Calu3 (cell line): Measurements from ENCODE around the gene NKG7. TPM values are rescaled to one million over a fixed set of nuclear protein-coding genes. Genes with fewer than 3 reads are reported as not detected.
"Not testable (repeated sequence)": the region's sequence is repeated elsewhere in the genome, so short reads cannot be mapped to it uniquely, and the experiment has no call there.

Source experiments
- BruUV-seq: library from RNA; stranded (reverse); fragments of 400-500 nt; replicated peaks from 2 replicates; lab custom pipeline; 2021; lab: Mats Ljungman, UMichigan
- CTCF ChIA-PET: fragments of 300-600 bp; sonication (Branson Sonifier 250); formaldehyde crosslinking; loops from one replicate; lab custom pipeline; 2022; ENCODE audit warnings: antibody characterized with exemption; lab: Charles Lee
- DNase-seq: peaks from one replicate; pipeline ENCODE4 v3.0.0; 2022
- H3K27ac Mint-ChIP-seq: one replicate; pipeline ENCODE4 v1.8.0; 2022; ENCODE audit warnings: mixed read lengths; ENCODE audit not compliant: unreplicated experiment
- H3K27me3 Mint-ChIP-seq: one replicate; pipeline ENCODE4 v1.8.0; 2022; ENCODE audit warnings: mixed read lengths; ENCODE audit not compliant: unreplicated experiment
- H3K36me3 Mint-ChIP-seq: one replicate; pipeline ENCODE4 v1.8.0; 2022; ENCODE audit warnings: mild to moderate bottlenecking, moderate library complexity, mixed read lengths; ENCODE audit not compliant: insufficient read depth, unreplicated experiment
- H3K4me1 Mint-ChIP-seq: one replicate; pipeline ENCODE4 v1.8.0; 2022; ENCODE audit warnings: mild to moderate bottlenecking, low read depth, mixed read lengths; ENCODE audit not compliant: unreplicated experiment
- H3K4me3 Mint-ChIP-seq: one replicate; pipeline ENCODE4 v1.8.0; 2022; ENCODE audit warnings: mild to moderate bottlenecking, low read depth, moderate library complexity, mixed read lengths; ENCODE audit not compliant: unreplicated experiment
- H3K9me3 Mint-ChIP-seq: one replicate; pipeline ENCODE4 v1.8.0; 2022; ENCODE audit warnings: low read depth, mixed read lengths; ENCODE audit not compliant: unreplicated experiment
- intact Hi-C: fragments of 100-400 bp; cut with micrococcal nuclease; formaldehyde crosslinking; loops from one replicate; pipeline ENCODE4 v1.10.0; 2022; ENCODE audit not compliant: unreplicated experiment
- total RNA-seq: library from RNA; stranded (reverse); gene quantifications from 2 replicates; pipeline ENCODE4 v1.2.3, GENCODE V29; 2022
- TF ChIP-seq, protein P1 (sequence below): fragments of 200-600 bp; IDR thresholded peaks from one replicate; pipeline ENCODE4 v1.8.0; 2022; ENCODE audit warnings: antibody characterized with exemption; ENCODE audit not compliant: unreplicated experiment

The NKG7 gene
- total RNA-seq, 1 experiment from 2014 or later: not detected

DNA sequence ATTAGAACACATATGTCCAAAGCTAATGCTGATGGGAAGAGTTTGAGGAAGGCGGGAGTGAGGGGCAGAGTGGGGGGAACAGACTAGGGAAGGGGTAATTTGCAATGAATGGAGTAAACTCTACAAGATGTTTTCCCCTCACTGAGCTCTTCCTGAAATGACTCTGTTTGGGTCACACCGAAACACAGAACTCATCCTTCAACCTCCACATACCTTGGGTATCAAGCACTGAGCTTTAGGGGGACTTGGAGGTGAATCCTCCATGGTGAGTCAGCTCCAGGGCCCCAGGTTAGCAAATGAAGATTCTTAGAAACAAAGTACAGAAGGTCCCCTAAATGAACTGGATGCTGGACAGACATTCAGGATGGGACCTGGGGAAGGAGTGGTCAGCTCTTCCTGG is 46.3 kb upstream of the NKG7 start:
- intact Hi-C loops: no loop called here
- Mint-ChIP-seq H3K4me3 (no peak overlapping the region), H3K9me3 (no peaks in the 10 kb centered on the region), H3K36me3 (no peaks in the 10 kb centered on the region), H3K27ac (no peak overlapping the region), H3K27me3 (peaks cover 93% of the 10 kb centered on the region), H3K4me1 (no peaks in the 10 kb centered on the region)
- DNase-seq: no peak
- BruUV-seq: no TSS peak
- TF ChIP-seq, protein P1, sequence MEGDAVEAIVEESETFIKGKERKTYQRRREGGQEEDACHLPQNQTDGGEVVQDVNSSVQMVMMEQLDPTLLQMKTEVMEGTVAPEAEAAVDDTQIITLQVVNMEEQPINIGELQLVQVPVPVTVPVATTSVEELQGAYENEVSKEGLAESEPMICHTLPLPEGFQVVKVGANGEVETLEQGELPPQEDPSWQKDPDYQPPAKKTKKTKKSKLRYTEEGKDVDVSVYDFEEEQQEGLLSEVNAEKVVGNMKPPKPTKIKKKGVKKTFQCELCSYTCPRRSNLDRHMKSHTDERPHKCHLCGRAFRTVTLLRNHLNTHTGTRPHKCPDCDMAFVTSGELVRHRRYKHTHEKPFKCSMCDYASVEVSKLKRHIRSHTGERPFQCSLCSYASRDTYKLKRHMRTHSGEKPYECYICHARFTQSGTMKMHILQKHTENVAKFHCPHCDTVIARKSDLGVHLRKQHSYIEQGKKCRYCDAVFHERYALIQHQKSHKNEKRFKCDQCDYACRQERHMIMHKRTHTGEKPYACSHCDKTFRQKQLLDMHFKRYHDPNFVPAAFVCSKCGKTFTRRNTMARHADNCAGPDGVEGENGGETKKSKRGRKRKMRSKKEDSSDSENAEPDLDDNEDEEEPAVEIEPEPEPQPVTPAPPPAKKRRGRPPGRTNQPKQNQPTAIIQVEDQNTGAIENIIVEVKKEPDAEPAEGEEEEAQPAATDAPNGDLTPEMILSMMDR: no peak
- CTCF ChIA-PET: no interaction called here

DNA sequence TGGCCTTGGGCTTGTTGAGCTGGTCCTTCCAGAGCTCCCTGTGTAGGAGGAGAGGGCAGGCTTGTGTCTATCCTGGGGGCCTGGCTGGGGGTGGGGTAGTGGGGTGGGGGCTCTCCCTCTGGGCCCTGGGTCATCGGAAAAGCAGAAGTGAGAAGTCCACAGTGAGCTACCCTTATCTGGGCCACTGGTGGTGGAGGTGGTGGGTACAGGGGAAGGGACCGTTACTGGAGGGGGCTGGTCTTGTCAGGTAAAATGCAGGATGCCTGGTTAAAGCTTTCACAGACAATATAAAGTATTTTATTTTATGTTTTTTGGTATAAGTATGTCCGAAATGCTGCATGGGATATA is 45.3 kb upstream of the NKG7 start:
- no peaks in the 10 kb centered on the region for H3K36me3 Mint-ChIP-seq
- peaks cover 99% of the 10 kb centered on the region for H3K27me3 Mint-ChIP-seq
- no peaks in the 10 kb centered on the region for H3K4me1 Mint-ChIP-seq
- DNase-seq: no peak
- H3K4me3 Mint-ChIP-seq: no peak overlapping the region
- no TSS peak for BruUV-seq
- intact Hi-C loops: no loop called here
- CTCF ChIA-PET: no interaction called here
- H3K9me3 Mint-ChIP-seq: no peaks in the 10 kb centered on the region
- TF ChIP-seq, protein P1: no peak
- no peak overlapping the region for H3K27ac Mint-ChIP-seq

DNA sequence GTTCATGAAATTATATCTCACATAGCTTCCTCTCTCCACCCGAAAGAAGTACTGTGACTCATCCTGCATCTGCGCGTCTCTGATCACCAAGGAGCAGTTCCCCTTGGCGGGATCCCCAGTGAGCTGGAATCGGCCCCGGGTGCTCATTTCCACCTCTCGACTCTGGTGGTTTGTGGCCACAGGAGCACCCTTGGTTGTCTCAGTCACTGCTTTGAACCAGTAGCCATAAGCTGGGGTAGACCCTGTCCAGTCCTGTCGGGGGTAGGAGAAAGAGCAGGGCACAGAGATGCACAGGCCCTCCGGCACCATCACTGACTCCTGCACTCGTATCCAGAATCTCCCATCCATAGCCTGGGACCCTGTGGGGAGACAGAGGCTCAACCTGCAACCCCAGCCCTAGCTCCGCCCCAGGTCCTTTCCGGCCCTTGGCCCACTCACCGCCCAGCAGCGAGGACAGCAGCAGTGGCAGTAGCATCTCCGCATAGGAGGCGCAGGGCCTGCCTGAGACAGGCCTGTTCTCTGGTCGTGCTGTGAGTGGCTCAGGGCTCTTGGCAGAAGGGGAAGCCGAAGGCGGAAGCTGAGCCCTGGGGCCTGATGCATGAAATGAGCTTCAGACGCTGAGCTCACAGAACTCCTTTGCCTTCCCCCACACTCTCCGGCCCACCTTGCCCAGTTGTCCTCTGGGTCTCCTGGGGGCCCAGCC is 44.8 kb upstream of the NKG7 start, which contains the start of gene SIGLEC10:
Gene SIGLEC10, minus strand, starts transcription at position 536 of the 703 bp plus-strand sequence. Its CDS starts 61 bp downstream, at position 475.
- Mint-ChIP-seq H3K4me1 (no peaks in the 10 kb centered on the region), H3K27me3 (peaks cover 96% of the 10 kb centered on the region), H3K36me3 (no peaks in the 10 kb centered on the region), H3K27ac (no peak within 1 kb of the TSS), H3K4me3 (no peak within 1 kb of the TSS), H3K9me3 (no peaks in the 10 kb centered on the region)
- CTCF ChIA-PET: no interaction called here
- DNase-seq: no peak
- no TSS peak for BruUV-seq
- TF ChIP-seq, protein P1: no peak
- intact Hi-C loops: no loop called here

DNA sequence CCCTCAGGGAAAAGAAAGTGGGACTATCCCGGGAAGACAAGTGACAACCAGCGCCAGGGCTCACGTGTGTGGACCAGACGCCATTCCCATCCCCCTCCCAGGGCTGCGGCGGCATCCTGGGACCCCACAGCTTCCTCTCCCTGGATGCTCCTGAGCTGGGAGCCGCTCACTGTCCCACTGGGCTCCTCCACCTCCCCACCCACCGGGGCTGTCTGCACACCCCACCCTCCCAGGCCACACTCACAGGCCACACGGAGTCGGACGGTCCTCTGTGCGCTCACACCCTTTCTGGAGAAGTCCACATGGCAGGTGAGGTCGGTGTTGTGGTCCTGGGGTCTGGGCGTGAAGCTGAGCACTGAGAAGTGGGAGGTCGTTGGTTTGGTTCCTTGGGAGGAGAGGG is 44.0 kb upstream of the NKG7 start:
- H3K27ac Mint-ChIP-seq, H3K9me3 Mint-ChIP-seq, H3K4me3 Mint-ChIP-seq, CTCF ChIA-PET, H3K4me1 Mint-ChIP-seq, H3K36me3 Mint-ChIP-seq, BruUV-seq, DNase-seq, intact Hi-C loops: not testable (repeated sequence)
- H3K27me3 Mint-ChIP-seq: peaks cover 93% of the 10 kb centered on the region

DNA sequence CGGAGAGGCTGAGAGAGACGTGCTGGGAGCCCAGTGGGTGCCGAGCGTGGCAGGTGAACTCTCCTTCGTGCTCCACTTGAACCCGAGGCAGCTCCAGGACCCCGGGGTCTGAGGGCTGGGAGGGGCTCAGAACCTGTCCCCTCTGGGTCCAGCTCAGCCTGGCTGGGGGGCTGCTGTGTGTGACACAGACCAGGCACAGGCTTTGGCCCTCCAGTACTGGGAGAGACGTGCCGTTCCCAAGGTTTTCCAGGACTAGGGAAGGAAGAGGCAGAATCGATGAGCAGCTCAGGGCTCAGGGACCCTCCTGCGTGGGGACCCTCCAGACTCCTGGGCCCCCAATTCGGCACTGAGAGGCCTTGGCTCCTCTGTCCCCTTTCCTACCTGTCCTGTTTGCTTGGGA is 42.7 kb upstream of the NKG7 start:
- no peak overlapping the region for H3K4me3 Mint-ChIP-seq
- no peaks in the 10 kb centered on the region for H3K4me1 Mint-ChIP-seq
- CTCF ChIA-PET: no interaction called here
- H3K27ac Mint-ChIP-seq: no peak overlapping the region
- intact Hi-C loops: no loop called here
- no peaks in the 10 kb centered on the region for H3K36me3 Mint-ChIP-seq
- no peak for DNase-seq
- H3K9me3 Mint-ChIP-seq: no peaks in the 10 kb centered on the region
- peaks cover 89% of the 10 kb centered on the region for H3K27me3 Mint-ChIP-seq
- TF ChIP-seq, protein P1: no peak
- BruUV-seq: no TSS peak
